Fibroblast of the aortic adventitia (primary cell): ENCODE results near the gene KRTAP10-7. TPM values are rescaled to one million over a fixed set of nuclear protein-coding genes. Genes with fewer than 3 reads are reported as not detected.
"Not testable (repeated sequence)": the region's sequence is repeated elsewhere in the genome, so short reads cannot be mapped to it uniquely, and the experiment has no call there.

Experiments used
- DNase-seq: peaks from one replicate; pipeline ENCODE4 v3.0.0-alpha.2; 2010; ENCODE audit warnings: low read depth
- H3K4me3 ChIP-seq: 2 replicates; pipeline ENCODE4 v1.5.1; 2011; ENCODE audit warnings: low read depth, mild to moderate bottlenecking, control low read depth, low read length, moderate library complexity
- total RNA-seq: library from RNA; depleted of rRNA; stranded (reverse); fragments of >200 nt; gene quantifications from 2 replicates; pipeline ENCODE4 v1.2.3, GENCODE V29; 2012; ENCODE audit warnings: low replicate concordance
- TF ChIP-seq, protein P1 (sequence below): IDR thresholded peaks from 2 replicates; pipeline ENCODE4 v1.5.1; 2011; ENCODE audit warnings: mild to moderate bottlenecking, low read length, control low read depth, inconsistent platforms; ENCODE audit not compliant: insufficient read depth

Gene KRTAP10-7
- total RNA-seq, 1 donor = not detected

DNA sequence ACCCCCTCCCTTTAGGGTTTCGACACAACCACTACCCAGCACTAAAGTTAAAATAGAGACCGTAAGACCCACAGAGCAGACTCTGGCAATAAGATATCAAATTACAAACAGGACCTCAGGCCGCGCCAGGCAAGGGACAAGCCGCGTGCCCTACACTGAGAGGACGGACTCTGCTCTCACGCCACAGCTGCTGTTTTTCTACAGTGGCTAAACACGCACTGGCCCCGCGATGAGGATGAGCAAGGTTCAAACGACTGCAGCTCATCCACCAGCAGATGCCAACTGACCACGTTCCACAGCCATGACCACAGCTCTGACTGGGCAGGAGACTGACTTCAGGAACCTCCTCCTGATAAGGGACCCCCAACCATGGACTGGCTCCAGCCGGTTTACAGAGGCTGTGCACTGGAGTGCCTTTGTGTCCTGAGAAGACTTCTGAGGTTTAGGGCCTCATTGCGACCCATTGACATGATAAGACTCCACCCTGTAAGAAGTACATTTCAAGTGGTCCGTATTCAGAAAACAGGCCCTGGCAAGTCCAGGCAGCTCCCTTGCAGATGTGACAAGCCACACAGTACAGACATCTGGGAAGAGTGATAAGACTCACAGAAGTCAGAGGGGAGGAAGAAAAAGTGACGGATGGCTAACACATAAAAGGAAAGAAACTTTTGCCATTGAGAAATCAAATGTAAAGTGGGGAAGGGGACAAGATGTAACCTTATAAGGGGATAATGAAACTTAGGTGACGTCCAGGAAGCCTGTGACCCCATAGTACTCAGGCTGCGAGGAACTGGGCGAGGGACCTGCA lies 6.6 kb upstream of the KRTAP10-7 start:
- H3K4me3 ChIP-seq = no peak overlapping the region
- TF ChIP-seq, protein P1, sequence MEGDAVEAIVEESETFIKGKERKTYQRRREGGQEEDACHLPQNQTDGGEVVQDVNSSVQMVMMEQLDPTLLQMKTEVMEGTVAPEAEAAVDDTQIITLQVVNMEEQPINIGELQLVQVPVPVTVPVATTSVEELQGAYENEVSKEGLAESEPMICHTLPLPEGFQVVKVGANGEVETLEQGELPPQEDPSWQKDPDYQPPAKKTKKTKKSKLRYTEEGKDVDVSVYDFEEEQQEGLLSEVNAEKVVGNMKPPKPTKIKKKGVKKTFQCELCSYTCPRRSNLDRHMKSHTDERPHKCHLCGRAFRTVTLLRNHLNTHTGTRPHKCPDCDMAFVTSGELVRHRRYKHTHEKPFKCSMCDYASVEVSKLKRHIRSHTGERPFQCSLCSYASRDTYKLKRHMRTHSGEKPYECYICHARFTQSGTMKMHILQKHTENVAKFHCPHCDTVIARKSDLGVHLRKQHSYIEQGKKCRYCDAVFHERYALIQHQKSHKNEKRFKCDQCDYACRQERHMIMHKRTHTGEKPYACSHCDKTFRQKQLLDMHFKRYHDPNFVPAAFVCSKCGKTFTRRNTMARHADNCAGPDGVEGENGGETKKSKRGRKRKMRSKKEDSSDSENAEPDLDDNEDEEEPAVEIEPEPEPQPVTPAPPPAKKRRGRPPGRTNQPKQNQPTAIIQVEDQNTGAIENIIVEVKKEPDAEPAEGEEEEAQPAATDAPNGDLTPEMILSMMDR = no peak
- DNase-seq = peak; percentile 2

DNA sequence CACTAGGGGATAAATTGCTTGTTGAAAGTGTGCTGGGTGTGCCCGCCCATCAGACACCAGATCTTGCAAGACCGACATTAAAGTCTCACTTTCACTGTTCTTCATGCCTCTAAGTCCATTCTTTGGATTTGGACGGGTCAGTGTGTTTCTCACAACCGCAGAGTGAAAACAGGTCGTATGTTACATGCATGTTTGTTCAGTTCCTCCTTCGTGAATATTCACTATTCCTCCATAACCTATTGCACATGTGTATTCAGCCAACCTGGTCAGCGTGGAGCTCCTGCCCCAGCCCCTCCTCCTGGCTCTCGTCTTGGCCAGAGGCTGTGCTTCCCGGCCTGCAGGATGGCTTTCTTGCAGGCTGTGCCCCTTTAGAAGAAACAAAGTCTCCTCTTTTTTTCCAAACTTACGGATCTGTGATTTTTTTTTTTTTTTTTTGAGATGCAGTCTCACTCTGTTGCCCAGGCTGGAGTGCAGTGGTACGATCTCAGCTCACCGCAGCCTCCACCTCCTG lies 5.9 kb upstream of the KRTAP10-7 start:
- TF ChIP-seq, protein P1 = no peak

DNA sequence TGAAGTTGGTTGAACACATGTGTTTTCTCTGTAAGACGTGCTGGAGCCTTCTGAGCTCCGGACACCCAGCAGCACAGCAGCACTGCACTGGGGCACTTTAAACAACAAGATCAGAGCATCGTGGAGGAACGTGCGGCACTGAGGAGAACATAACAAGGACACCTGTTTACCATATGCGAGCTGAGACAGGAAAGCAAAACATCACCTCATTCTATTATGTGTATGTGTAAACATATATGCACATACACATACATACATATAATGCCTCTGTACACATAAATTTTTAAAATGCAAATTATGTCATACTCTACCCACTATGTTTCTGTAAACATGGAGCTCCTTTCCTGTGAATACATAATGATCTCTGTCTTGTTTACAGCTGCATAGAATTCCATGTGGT lies 4.9 kb upstream of the KRTAP10-7 start:
- DNase-seq = no peak
- H3K4me3 ChIP-seq = no peak overlapping the region
- TF ChIP-seq, protein P1 = no peak

More for the DNA sequence above, 5.9 kb upstream of the KRTAP10-7 start:
- H3K4me3 ChIP-seq = no peak overlapping the region
- no peak for DNase-seq

DNA sequence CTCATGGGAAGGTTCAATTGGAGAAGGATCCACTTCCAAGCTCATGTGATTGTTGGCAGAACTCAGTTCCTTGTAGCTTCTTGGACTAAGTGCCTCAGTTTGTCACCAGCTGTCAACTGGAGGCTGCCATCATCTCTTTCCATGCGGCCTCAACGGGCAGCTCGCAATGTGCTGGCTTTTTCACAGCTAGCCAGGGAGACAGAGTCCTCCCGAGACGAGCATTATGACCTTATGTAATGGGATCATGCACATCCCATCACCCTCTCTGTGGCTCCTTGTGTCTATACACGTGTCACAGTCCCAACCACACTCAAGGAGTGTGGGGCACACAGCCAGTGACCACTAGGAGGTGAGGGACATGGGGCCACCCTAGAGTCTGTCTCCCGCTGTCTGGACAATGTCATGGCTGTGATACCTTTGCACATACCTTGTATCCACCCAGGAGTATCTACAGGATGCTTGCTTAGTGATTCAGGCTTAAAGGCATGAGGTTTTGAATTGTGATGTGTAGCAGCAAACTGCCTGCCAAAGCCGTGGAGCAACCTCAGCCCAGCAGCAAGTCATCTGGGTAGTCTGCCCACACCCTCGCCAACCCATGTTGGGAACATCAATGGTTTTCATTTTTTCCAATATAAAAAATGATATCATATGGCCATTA lies 4.2 kb upstream of the KRTAP10-7 start:
- peak; percentile 22 for DNase-seq
- TF ChIP-seq, protein P1 = no peak

DNA sequence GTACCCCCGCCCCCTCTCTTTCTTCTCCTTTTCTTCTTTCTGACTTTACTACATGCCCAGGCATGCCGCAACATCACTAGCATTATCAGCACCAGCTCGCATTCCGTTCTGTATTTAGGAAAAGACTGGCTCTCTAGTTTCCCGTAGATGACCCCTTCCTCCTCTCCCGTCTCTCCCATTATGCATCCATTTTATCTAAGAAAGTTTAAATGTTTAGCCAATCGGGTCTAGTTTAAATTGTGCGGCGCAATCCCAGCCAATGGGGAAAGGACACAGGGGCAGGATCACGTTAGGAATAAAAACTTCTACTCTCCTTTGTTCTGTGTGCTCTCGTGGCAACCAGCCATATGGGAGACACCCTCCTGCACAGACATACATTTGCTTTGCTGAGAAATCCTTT lies 2.3 kb upstream of the KRTAP10-7 start:
- TF ChIP-seq, protein P1 = no peak
- no peak overlapping the region for H3K4me3 ChIP-seq
- DNase-seq = no peak

More for the DNA sequence above, 4.2 kb upstream of the KRTAP10-7 start:
- H3K4me3 ChIP-seq = no peak overlapping the region

DNA sequence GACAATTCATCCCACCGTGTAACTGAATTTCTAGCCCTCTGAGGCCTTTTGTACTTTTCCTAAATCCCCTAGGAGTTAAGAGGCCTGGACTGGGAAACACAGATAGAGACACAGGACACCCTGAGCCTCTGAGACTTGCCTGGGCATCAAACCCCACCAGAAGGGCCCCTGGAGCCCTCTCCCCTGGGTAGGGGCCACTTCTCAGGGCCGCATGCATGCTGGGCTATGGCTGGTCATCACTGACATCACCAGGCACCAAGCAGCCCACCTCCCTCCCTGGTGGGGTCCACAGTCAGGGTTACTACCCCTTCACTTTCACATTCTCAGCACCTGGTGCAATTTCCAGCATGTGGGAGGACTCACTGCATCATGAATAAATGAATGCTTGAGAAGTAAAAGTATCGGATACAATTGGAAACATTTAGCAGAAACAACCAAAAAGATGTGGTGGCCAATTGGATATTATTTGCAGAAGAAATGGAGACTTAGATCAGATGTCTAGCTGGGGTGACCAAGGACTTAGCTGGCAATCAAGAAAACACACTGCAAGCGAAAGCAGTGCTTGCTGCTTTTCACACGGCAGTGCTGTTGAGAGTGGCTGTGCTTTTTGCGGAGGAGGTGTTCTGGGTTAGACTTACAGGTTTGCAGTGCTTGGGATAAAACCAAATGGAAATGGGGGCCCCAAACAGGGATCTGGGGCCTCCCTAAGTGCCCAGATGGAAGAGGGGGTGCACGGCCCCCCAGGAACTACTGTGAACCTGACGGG lies 950 bp upstream of the KRTAP10-7 start:
- TF ChIP-seq, protein P1 = no peak
- H3K4me3 ChIP-seq = no peak overlapping the region
- no peak for DNase-seq

DNA sequence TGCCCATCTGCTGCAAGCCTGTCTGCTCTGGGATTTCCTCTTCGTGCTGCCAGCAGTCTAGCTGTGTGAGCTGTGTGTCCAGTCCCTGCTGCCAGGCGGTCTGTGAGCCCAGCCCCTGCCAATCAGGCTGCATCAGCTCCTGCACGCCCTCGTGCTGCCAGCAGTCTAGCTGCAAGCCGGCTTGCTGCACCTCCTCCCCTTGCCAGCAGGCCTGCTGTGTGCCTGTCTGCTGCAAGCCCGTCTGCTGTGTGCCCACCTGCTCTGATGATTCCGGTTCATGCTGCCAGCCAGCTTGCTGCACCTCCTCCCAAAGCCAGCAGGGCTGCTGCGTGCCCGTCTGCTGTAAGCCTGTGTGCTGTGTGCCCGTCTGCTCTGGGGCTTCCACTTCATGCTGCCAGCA lies 694 bp downstream of the KRTAP10-7 start:
- not testable (repeated sequence) for H3K4me3 ChIP-seq, DNase-seq
